CD4-positive, alpha-beta T cell treated with Interleukin-4 for 1 hour (primary cell): ENCODE results near the gene LITAF.
"Not testable (repeated sequence)": the region's sequence is repeated elsewhere in the genome, so short reads cannot be mapped to it uniquely, and the experiment has no call there.

ENCODE experiments used
- DNase-seq, 2 donors: peaks; one replicate each; pipeline ENCODE4 v3.0.0-alpha.2; 2020 to 2022

Gene LITAF

GRCh38 chr16:11620243-11621003, 33.7 kb upstream of the LITAF start:
- DNase-seq, result no peak

- peak; percentile 57 to 72 for DNase-seq
These were observed 32.7 kb upstream of the LITAF start for GRCh38 chr16:11619327-11619851.

GRCh38 chr16:11618107-11618717, 31.5 kb upstream of the LITAF start:
- DNase-seq, result no peak

GRCh38 chr16:11615748-11616447, 29.2 kb upstream of the LITAF start:
- no peak for DNase-seq

- DNase-seq, result no peak
These were observed 28.0 kb upstream of the LITAF start for GRCh38 chr16:11614587-11615175.

- peak; percentile 43 to 78 for DNase-seq
These were observed 26.9 kb upstream of the LITAF start for GRCh38 chr16:11613381-11614303.

- no peak for DNase-seq
These were observed 25.9 kb upstream of the LITAF start for GRCh38 chr16:11612665-11613025.

GRCh38 chr16:11611871-11612664, 25.3 kb upstream of the LITAF start:
- DNase-seq, result peak in 1 of 2 donors; percentile 65

GRCh38 chr16:11610580-11610979, 23.9 kb upstream of the LITAF start:
- no peak for DNase-seq

- no peak for DNase-seq
These were observed 23.4 kb upstream of the LITAF start for GRCh38 chr16:11610121-11610505.

GRCh38 chr16:11609474-11610120, 22.9 kb upstream of the LITAF start:
- DNase-seq, result no peak

- DNase-seq, result no peak
These were observed 19.2 kb upstream of the LITAF start for GRCh38 chr16:11605891-11606290.

GRCh38 chr16:11605564-11605886, 18.8 kb upstream of the LITAF start:
- no peak for DNase-seq

- no peak for DNase-seq
These were observed 18.3 kb upstream of the LITAF start for GRCh38 chr16:11604783-11605563.

GRCh38 chr16:11604296-11604695, 17.6 kb upstream of the LITAF start:
- not testable (repeated sequence) for DNase-seq

- DNase-seq, result no peak
These were observed 16.6 kb upstream of the LITAF start for GRCh38 chr16:11603331-11603750.

GRCh38 chr16:11602321-11602720, 15.6 kb upstream of the LITAF start:
- DNase-seq, result no peak

- DNase-seq, result no peak
These were observed 15.2 kb upstream of the LITAF start for GRCh38 chr16:11601911-11602310.

- DNase-seq, result no peak
These were observed 14.7 kb upstream of the LITAF start for GRCh38 chr16:11601425-11601824.

- DNase-seq, result no peak
These were observed 12.9 kb upstream of the LITAF start for GRCh38 chr16:11599579-11599978.
